ENCODE results near the gene PON2.
A peak's percentile ranks its signal among the peaks of the same experiment; 100 is the strongest.

Gene PON2

DNA sequence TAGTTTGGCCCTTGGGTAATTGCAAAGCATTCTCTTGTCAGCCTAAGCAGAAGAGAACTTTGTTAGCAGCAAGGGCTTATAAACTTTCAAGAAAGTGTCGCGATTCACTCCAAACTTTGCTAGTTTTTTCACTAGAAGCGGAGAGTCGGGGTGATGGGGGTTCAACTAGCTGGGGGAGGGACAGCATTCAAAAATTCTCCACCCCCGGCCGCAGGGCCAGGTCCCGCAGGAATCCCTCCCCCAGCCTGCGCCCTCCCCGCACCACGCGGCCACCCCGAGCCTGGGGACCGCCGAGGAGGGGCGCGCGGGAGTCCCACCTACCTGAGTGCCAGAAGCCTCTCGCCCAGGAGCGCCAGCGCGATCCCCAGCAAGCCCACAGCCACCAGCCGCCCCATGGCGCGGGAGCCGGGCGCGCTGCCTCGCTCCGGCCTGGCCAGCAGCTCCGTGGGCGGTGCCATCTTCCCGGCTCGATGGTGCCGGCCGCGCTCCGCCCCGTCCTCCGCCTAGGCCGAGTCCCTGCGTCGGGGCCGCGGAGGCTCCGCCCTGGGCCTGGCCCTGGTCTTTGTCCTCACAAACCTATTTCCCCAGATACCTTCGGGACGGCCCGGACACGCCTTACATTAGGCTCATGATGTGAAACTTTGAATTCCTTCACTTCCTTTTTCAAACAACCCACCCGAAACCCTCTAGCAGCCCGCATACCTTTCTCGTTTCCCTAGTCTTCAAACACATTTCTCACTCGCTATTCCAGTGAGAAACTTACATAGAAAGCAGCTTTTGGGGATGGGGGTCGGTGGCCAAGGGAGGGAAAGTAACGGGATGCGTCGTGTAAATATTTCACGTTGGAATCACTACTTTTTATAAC lies at the start of gene PON2:
TSS of gene PON2 (minus strand) at position 472 of the 865 bp plus-strand sequence. CDS start at position 395, 77 bp downstream.
- TF ChIP-seq, protein P1, sequence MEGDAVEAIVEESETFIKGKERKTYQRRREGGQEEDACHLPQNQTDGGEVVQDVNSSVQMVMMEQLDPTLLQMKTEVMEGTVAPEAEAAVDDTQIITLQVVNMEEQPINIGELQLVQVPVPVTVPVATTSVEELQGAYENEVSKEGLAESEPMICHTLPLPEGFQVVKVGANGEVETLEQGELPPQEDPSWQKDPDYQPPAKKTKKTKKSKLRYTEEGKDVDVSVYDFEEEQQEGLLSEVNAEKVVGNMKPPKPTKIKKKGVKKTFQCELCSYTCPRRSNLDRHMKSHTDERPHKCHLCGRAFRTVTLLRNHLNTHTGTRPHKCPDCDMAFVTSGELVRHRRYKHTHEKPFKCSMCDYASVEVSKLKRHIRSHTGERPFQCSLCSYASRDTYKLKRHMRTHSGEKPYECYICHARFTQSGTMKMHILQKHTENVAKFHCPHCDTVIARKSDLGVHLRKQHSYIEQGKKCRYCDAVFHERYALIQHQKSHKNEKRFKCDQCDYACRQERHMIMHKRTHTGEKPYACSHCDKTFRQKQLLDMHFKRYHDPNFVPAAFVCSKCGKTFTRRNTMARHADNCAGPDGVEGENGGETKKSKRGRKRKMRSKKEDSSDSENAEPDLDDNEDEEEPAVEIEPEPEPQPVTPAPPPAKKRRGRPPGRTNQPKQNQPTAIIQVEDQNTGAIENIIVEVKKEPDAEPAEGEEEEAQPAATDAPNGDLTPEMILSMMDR (IDR thresholded peaks at IDR 0.05): no peak

DNA sequence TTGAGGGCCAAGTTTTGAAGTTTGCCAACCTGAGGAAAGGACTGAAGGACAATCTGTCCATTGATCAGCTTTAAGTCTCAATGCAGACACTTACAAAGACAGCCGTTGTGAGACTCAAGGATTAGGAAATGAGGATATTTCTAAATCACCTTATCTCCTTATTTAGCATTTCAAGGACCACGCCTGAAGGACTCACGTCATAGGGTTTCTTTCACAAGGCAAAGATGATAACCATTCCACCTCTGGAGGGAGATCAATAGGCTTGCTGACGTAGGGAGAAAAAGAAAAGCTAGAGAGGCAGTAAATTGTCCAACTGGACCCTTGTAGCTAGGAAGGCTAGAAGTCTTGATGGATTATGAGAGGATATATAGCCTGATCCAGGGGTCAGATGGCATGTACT lies 47.6 kb upstream of the PON2 start:
- TF ChIP-seq, protein P1 (IDR thresholded peaks at IDR 0.05): no peak

DNA sequence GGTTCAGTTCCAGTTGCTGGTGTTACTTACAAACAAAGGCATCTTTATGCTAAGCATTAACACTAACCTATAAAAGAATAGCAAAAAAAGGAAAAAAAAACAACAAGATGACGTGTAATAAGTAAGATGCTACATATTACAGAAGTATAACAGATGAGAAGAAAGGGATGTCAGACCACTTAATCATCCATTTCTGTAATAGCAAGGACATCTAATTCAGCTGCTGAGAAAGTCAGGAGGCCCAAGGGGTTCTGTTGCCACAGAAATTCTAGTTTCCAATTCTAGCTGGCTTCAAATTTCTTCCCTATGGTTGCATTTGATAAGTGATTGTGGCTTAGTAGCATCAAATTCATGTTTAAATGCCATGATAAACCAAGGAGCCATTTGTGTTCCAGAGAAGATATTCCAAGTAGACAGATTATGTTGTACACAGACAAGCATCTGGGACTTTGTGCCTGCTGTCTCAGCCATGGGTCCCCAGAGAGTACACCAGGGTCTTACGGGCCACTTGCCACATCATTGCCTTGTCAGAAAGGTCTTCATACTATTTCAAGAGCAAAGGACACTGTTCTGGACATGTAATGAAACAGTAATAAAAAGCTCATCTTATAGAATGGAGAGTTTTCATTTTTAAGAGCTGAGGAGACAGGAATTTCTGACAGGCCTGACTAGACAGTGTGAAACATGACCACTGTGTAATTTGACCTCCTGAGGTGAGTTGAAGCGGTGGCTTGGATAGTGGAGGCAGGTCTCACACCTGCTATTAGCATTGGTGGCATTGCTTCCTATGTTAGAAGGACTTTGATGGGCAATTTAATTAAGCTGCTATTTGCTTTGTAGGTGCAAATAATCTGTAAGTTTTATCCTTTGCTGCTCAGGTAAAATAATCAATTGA lies 46.7 kb upstream of the PON2 start:
- TF ChIP-seq, protein P1 (IDR thresholded peaks at IDR 0.05): no peak

DNA sequence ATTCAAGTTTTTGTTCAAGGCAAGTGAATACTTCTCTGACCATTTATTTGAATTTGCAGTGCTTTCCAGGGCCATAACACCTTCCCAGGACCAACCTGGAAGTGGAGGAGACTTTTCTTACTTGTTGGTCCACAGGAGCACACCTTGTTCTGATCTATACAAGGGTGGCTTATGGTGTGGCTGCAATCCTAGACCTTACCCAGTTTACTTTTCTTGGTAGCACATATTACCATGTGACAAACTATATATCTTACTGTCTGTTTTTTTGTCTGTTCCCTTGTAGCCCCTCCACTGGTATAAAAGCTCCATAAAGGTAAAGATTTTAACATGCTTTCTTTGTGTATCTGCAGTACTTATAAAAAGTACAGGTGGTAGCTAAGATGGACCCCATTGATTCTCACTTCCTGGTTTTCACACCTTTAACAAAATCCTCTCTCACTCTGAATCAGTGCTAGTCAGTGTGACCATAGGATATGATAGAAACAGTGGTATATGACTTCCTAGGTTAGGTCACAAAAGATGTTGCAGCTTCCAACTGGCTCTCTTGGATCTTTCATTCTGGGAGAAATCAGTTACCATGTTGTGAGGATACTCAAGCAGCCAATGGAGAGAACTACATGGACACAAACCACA lies 45.3 kb upstream of the PON2 start:
- TF ChIP-seq, protein P1 (IDR thresholded peaks at IDR 0.05): no peak

DNA sequence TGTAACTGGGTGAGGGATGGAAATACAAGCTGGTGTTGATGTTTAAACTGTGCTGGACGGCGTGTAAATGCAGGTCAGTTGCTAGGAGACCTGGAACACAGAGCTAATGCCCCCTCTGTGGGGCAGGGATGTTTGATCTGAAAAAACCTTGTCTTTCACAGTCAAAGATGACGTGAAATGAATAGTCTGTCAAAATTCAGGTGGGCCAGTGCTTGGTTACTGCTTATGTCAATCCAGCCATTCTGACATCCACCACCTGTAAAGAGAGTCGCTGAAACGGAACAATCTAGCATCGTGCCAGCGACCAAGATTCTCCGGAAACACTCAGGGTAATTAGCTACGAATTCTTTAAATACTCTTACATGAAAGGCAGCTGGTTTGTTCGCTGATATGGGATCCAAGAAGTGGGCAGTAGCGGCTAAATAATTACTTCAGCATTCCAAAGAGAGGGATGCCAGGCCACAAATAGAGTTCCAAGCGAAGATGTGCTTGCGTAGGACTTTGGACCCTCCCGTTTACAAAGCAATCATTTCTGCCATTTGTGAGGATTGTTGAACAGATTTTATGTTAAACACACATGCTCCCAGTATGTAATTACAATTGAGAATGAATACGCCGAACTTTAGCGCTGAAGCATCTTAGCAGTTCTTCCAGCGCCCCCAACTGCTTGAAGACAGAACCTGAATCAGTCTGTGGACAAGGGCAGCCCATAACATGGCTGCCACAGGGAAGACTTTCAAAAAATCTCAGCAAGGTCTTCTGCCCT lies 43.6 kb upstream of the PON2 start:
- TF ChIP-seq, protein P1 (IDR thresholded peaks at IDR 0.05): peak; percentile 36; the same call in 1 of the 2 replicates

DNA sequence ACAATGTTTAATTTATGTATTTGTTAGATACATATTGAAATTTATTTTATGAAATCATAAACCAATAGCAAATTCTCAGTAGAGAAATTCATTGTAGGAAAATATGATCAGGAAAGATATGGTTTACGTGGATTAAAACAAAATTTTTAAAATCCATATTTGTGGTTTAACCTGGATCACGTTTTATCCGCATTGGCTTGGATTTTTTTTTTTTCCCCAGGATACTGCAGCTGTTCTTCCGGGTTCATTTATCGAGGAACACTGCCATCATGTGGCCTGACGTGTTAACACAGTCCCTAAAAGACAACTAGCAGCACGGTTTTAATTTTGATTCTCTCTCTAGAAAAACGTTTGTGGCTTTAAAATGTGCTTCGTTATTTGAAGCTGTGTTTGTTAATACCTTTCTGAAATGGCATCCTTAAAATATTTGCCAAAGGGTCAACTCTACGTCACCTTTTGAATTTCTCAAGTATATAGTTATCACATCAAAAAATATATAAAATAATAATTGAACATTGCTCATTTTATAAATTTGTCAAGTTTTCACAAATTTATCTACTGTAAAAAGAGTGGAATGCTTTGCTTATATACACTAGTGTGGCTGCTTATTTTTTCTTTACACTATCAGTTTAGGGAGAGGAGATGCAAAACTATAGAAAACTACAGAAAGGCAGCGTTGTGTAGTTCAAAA lies 42.2 kb upstream of the PON2 start:
- TF ChIP-seq, protein P1 (IDR thresholded peaks at IDR 0.05): peak; percentile 80
